K562 (cell line): Measurements from ENCODE around the gene DHDDS. TPM values are rescaled to one million over a fixed set of nuclear protein-coding genes. Genes with fewer than 3 reads are reported as not detected.

Experiments
- BRF1 ChIP-seq: IDR thresholded peaks from 3 replicates; pipeline ENCODE4 v1.6.1; 2011; ENCODE audit warnings: borderline replicate concordance, mild to moderate bottlenecking; ENCODE audit not compliant: insufficient read length; ENCODE audit errors: extremely low read depth
- CEBPB ChIP-seq: fragments of 450-650 bp; IDR thresholded peaks from 2 replicates; pipeline ENCODE4 v1.6.1; 2016; ENCODE audit warnings: missing genetic modification characterization, missing compliant biosample characterization
- CHD2 ChIP-seq: IDR thresholded peaks from 2 replicates; pipeline ENCODE4 v1.6.1; 2011; ENCODE audit warnings: low read depth, low read length
- CREB1 ChIP-seq, 2 experiments: sonication (generic) in 1 of 2; formaldehyde crosslinking in 1 of 2; IDR thresholded peaks; 2 replicates each; pipeline versions ENCODE4 v1.6.1 to v1.8.0; 2012 to 2022; ENCODE audit warnings: inconsistent platforms in 1 of 2, mild to moderate bottlenecking in 1 of 2, missing genetic modification reagents in 1 of 2, moderate library complexity in 1 of 2
- ELF4 ChIP-seq: fragments of 450-650 bp; formaldehyde crosslinking; IDR thresholded peaks from 2 replicates; pipeline ENCODE4 v1.4.0; 2022; ENCODE audit warnings: missing genetic modification characterization
- MTA2 ChIP-seq: fragments of 450-650 bp; IDR thresholded peaks from 2 replicates; pipeline ENCODE4 v1.6.1; 2016; ENCODE audit warnings: low read depth
- MYNN ChIP-seq, 2 experiments: sonication (generic); formaldehyde crosslinking in 1 of 2; IDR thresholded peaks; 2 replicates each; pipeline versions ENCODE4 v1.5.0 to v1.6.1; 2016 to 2020; ENCODE audit warnings: antibody characterized with exemption in 1 of 2, missing genetic modification reagents in 1 of 2
- NFE2L1 ChIP-seq: fragments of 450-650 bp; IDR thresholded peaks from 2 replicates; pipeline ENCODE4 v1.6.1; 2016; ENCODE audit warnings: missing genetic modification characterization, low read depth, mild to moderate bottlenecking, missing compliant biosample characterization, moderate library complexity, borderline replicate concordance
- polyA plus RNA-seq, 8 experiments: library from polyadenylated mRNA; depleted of rRNA in 4 of 8; stranded (reverse) in 5 of 8; unstranded in 3 of 8; fragments of >200 nt; fragmentation: Nextera tagmentation in 2 of 8; fragmentation: Illumina TruSeq in 1 of 8; extraction: Ambion mirVana in 2 of 8; extraction: Trizol in 1 of 8; gene quantifications; 2 replicates each; pipeline versions ENCODE4 v1.2.1 to v1.2.3, GENCODE V29; 2011 to 2014; ENCODE audit warnings: inconsistent platforms in 1 of 8, missing spikeins in 1 of 8
- total RNA-seq, 7 experiments: library from RNA; depleted of rRNA in 6 of 7; stranded (reverse); fragments of >200 nt in 6 of 7; fragmentation: Illumina TruSeq in 2 of 7; extraction: Trizol in 2 of 7; gene quantifications; 2 replicates each; pipeline versions ENCODE4 v1.2.1 to v1.2.3, GENCODE V29; 2011 to 2021; ENCODE audit warnings: low replicate concordance in 1 of 7
- TF ChIP-seq, protein P1 (sequence below): fragments of 450-650 bp; formaldehyde crosslinking; IDR thresholded peaks from 2 replicates; pipeline ENCODE4 v1.4.0; 2022; ENCODE audit warnings: missing genetic modification characterization
- TF ChIP-seq, protein P2 (sequence below), 2 experiments: IDR thresholded peaks; 2 replicates each; pipeline ENCODE4 v1.6.1; 2012; ENCODE audit warnings: improper control_type of control experiment in 2 of 2, low read depth in 2 of 2, low read length in 2 of 2, borderline replicate concordance in 1 of 2
- TF ChIP-seq, protein P3 (sequence below): sonication (generic); formaldehyde crosslinking; IDR thresholded peaks from 2 replicates; pipeline ENCODE4 v1.8.0; 2022; ENCODE audit warnings: mild to moderate bottlenecking, missing genetic modification reagents
- TF ChIP-seq, protein P4 (sequence below): sonication (generic); formaldehyde crosslinking; IDR thresholded peaks from 2 replicates; pipeline ENCODE4 v1.8.1; 2023; ENCODE audit warnings: mild to moderate bottlenecking, missing genetic modification reagents

The DHDDS gene
- total and polyA plus RNA-seq, 9 of the 15 experiments (the other 6 are each of a cell fraction or from before 2014, with no cell fraction given), result 33.3 to 55.0 (median 44.3) TPM

DNA sequence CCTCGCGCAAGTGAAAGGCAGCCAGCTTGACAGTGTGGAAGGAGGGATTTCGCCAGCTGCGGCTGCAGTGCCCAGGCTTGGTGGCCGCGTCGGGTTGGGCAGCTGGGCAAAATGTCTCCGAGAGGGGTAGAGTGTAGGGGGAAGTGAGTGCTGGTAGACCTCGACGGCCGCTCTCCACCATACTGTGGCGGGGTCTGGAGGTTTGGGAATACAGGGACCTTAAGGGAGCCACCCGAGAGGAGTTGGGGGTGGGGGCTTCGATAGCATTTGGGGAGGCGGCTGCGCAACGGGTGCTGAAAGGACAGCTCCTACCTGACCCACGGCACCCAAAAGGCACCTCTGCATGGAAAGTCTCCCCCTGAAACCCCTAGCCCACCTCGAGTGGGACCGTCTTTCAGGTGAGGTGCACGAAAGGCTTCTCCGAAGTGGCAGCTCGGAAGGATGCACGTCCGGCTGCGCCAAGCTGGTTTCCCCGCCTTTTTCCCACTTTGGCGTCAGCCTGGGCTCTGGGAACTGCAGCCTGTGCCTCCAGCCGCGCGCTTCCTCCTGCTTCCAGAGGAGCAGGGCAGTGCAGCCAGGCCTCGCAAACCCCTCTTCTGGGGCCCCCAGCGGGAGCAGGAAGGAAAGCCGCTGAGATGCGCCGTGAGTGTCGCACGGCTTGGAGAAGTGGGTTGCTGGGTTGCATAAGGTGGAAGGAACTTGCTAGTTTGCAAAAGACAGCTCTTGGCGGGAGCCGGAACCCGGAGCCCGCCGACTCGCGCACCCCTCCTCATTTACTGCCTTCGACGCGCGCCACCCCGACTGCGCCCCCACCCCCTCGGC, 39.6 kb downstream of the DHDDS start (continued):
- peak; percentile 32; the same call in 1 of the 2 replicates for TF ChIP-seq CREB1 (IDR thresholded peaks at IDR 0.05)
- peak; percentile 58; the same call in 1 of the 2 replicates for TF ChIP-seq CREB1 (CRISPR knock-in tag; IDR thresholded peaks at IDR 0.05)
- no peak for TF ChIP-seq BRF1
- TF ChIP-seq, protein P1, sequence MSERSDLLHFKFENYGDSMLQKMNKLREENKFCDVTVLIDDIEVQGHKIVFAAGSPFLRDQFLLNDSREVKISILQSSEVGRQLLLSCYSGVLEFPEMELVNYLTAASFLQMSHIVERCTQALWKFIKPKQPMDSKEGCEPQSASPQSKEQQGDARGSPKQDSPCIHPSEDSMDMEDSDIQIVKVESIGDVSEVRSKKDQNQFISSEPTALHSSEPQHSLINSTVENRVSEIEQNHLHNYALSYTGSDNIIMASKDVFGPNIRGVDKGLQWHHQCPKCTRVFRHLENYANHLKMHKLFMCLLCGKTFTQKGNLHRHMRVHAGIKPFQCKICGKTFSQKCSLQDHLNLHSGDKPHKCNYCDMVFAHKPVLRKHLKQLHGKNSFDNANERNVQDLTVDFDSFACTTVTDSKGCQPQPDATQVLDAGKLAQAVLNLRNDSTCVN, result 0 out of 2 replicates have a peak, but pooled peaks have one; percentile 80
- 0 out of 2 replicates have a peak, but pooled peaks have one; percentile 47 for TF ChIP-seq MYNN (IDR thresholded peaks at IDR 0.05)
- TF ChIP-seq MYNN (CRISPR knock-in tag; IDR thresholded peaks at IDR 0.05), result no peak
- TF ChIP-seq, protein P2, sequence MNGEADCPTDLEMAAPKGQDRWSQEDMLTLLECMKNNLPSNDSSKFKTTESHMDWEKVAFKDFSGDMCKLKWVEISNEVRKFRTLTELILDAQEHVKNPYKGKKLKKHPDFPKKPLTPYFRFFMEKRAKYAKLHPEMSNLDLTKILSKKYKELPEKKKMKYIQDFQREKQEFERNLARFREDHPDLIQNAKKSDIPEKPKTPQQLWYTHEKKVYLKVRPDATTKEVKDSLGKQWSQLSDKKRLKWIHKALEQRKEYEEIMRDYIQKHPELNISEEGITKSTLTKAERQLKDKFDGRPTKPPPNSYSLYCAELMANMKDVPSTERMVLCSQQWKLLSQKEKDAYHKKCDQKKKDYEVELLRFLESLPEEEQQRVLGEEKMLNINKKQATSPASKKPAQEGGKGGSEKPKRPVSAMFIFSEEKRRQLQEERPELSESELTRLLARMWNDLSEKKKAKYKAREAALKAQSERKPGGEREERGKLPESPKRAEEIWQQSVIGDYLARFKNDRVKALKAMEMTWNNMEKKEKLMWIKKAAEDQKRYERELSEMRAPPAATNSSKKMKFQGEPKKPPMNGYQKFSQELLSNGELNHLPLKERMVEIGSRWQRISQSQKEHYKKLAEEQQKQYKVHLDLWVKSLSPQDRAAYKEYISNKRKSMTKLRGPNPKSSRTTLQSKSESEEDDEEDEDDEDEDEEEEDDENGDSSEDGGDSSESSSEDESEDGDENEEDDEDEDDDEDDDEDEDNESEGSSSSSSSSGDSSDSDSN (IDR thresholded peaks at IDR 0.05; ENCODE audit: borderline replicate concordance in 1 of 2, low read depth in 2 of 2, low read length in 2 of 2), result 0 out of 4 replicates have a peak, but pooled peaks of 1 of the 2 experiments have one; percentile 47
- no peak for TF ChIP-seq MTA2
- TF ChIP-seq CHD2, result peak; percentile 7
- TF ChIP-seq ELF4 (CRISPR knock-in tag), result peak; percentile 79; the same call in 1 of the 2 replicates
- TF ChIP-seq, protein P3, sequence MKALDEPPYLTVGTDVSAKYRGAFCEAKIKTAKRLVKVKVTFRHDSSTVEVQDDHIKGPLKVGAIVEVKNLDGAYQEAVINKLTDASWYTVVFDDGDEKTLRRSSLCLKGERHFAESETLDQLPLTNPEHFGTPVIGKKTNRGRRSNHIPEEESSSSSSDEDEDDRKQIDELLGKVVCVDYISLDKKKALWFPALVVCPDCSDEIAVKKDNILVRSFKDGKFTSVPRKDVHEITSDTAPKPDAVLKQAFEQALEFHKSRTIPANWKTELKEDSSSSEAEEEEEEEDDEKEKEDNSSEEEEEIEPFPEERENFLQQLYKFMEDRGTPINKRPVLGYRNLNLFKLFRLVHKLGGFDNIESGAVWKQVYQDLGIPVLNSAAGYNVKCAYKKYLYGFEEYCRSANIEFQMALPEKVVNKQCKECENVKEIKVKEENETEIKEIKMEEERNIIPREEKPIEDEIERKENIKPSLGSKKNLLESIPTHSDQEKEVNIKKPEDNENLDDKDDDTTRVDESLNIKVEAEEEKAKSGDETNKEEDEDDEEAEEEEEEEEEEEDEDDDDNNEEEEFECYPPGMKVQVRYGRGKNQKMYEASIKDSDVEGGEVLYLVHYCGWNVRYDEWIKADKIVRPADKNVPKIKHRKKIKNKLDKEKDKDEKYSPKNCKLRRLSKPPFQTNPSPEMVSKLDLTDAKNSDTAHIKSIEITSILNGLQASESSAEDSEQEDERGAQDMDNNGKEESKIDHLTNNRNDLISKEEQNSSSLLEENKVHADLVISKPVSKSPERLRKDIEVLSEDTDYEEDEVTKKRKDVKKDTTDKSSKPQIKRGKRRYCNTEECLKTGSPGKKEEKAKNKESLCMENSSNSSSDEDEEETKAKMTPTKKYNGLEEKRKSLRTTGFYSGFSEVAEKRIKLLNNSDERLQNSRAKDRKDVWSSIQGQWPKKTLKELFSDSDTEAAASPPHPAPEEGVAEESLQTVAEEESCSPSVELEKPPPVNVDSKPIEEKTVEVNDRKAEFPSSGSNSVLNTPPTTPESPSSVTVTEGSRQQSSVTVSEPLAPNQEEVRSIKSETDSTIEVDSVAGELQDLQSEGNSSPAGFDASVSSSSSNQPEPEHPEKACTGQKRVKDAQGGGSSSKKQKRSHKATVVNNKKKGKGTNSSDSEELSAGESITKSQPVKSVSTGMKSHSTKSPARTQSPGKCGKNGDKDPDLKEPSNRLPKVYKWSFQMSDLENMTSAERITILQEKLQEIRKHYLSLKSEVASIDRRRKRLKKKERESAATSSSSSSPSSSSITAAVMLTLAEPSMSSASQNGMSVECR (CRISPR knock-in tag), result peak; percentile 93
- no peak for TF ChIP-seq CEBPB (tag)
- TF ChIP-seq, protein P4, sequence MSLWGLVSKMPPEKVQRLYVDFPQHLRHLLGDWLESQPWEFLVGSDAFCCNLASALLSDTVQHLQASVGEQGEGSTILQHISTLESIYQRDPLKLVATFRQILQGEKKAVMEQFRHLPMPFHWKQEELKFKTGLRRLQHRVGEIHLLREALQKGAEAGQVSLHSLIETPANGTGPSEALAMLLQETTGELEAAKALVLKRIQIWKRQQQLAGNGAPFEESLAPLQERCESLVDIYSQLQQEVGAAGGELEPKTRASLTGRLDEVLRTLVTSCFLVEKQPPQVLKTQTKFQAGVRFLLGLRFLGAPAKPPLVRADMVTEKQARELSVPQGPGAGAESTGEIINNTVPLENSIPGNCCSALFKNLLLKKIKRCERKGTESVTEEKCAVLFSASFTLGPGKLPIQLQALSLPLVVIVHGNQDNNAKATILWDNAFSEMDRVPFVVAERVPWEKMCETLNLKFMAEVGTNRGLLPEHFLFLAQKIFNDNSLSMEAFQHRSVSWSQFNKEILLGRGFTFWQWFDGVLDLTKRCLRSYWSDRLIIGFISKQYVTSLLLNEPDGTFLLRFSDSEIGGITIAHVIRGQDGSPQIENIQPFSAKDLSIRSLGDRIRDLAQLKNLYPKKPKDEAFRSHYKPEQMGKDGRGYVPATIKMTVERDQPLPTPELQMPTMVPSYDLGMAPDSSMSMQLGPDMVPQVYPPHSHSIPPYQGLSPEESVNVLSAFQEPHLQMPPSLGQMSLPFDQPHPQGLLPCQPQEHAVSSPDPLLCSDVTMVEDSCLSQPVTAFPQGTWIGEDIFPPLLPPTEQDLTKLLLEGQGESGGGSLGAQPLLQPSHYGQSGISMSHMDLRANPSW, result peak; percentile 80
- no peak for TF ChIP-seq NFE2L1
